Measurements from ENCODE around the gene DGKB. TPM values are rescaled to one million over a fixed set of nuclear protein-coding genes. Genes with fewer than 3 reads are reported as not detected.

The DGKB gene
- total RNA-seq, 1 donor: 0.36 TPM

GRCh38 chr7:14332155-14332554 lies 570.4 kb downstream of the DGKB start:
- no peak overlapping the region for H3K4me3 ChIP-seq (ENCODE audit: low read depth, low read length)
- DNase-seq (ENCODE audit: low read depth): peak; percentile 60
- TF ChIP-seq CTCF (IDR thresholded peaks at IDR 0.05; ENCODE audit: insufficient read depth, low read length): no peak

GRCh38 chr7:14324767-14325166 lies 577.8 kb downstream of the DGKB start:
- no peak overlapping the region for H3K4me3 ChIP-seq (ENCODE audit: low read depth, low read length)
- no peak for TF ChIP-seq CTCF (IDR thresholded peaks at IDR 0.05; ENCODE audit: insufficient read depth, low read length)
- no peak for DNase-seq (ENCODE audit: low read depth)

- no peak for TF ChIP-seq CTCF (IDR thresholded peaks at IDR 0.05; ENCODE audit: insufficient read depth, low read length)
Measured at GRCh38 chr7:14322724-14323123, 579.8 kb downstream of the DGKB start.

GRCh38 chr7:14321947-14322346 lies 580.6 kb downstream of the DGKB start:
- DNase-seq (ENCODE audit: low read depth): no peak
- TF ChIP-seq CTCF (IDR thresholded peaks at IDR 0.05; ENCODE audit: insufficient read depth, low read length): no peak
- no peak overlapping the region for H3K4me3 ChIP-seq (ENCODE audit: low read depth, low read length)

More at GRCh38 chr7:14322724-14323123, 579.8 kb downstream of the DGKB start:
- no peak for DNase-seq (ENCODE audit: low read depth)
- no peak overlapping the region for H3K4me3 ChIP-seq (ENCODE audit: low read depth, low read length)

- TF ChIP-seq CTCF (IDR thresholded peaks at IDR 0.05; ENCODE audit: insufficient read depth, low read length): no peak
- no peak for DNase-seq (ENCODE audit: low read depth)
- H3K4me3 ChIP-seq (ENCODE audit: low read depth, low read length): no peak overlapping the region
Measured at GRCh38 chr7:14309432-14309831, 593.1 kb downstream of the DGKB start.

GRCh38 chr7:14305233-14305866 lies 597.2 kb downstream of the DGKB start:
- H3K4me3 ChIP-seq (ENCODE audit: low read depth, low read length): no peak overlapping the region
- TF ChIP-seq CTCF (IDR thresholded peaks at IDR 0.05; ENCODE audit: insufficient read depth, low read length): no peak
- peak; percentile 0 for DNase-seq (ENCODE audit: low read depth)

- no peak for TF ChIP-seq CTCF (IDR thresholded peaks at IDR 0.05; ENCODE audit: insufficient read depth, low read length)
- H3K4me3 ChIP-seq (ENCODE audit: low read depth, low read length): no peak overlapping the region
- no peak for DNase-seq (ENCODE audit: low read depth)
Measured at GRCh38 chr7:14303536-14303935, 599.0 kb downstream of the DGKB start.

Data from fibroblast of the aortic adventitia (primary cell).